Measurements from ENCODE around the gene NDUFAF5.

DNA sequence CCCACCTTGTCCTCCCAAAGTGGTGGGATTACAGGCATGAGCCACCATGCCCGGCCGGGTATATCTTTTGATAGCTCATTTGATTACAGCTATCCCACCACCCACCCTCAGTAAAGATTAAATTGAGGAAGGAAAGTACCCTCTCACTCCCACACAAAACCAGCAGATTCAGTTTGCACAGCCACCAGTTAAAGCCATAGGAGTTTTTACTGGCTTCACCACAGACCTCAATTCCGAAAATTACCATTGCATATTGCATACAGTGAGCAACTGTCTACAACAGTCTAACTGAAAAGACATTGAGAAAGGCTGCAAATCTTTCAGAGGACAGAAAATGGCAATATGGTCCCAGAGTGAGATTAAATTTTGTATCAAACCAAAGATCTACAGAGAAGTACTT lies 35.0 kb upstream of the NDUFAF5 start:
- TF ChIP-seq, protein P1, sequence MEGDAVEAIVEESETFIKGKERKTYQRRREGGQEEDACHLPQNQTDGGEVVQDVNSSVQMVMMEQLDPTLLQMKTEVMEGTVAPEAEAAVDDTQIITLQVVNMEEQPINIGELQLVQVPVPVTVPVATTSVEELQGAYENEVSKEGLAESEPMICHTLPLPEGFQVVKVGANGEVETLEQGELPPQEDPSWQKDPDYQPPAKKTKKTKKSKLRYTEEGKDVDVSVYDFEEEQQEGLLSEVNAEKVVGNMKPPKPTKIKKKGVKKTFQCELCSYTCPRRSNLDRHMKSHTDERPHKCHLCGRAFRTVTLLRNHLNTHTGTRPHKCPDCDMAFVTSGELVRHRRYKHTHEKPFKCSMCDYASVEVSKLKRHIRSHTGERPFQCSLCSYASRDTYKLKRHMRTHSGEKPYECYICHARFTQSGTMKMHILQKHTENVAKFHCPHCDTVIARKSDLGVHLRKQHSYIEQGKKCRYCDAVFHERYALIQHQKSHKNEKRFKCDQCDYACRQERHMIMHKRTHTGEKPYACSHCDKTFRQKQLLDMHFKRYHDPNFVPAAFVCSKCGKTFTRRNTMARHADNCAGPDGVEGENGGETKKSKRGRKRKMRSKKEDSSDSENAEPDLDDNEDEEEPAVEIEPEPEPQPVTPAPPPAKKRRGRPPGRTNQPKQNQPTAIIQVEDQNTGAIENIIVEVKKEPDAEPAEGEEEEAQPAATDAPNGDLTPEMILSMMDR (IDR thresholded peaks at IDR 0.05) = no peak
- no peak for TF ChIP-seq POLR2A (IDR thresholded peaks at IDR 0.05)

Measured in esophagus squamous epithelium (tissue), 4 donors.